ENCODE measurements around the gene RAD51B.

GRCh38 chr14:68229423-68230100, 410.0 kb downstream of the RAD51B start:
- TF ChIP-seq POLR2A (IDR thresholded peaks at IDR 0.05; ENCODE audit: low read depth, low read length) (no peak), POLR2AphosphoS5 (IDR thresholded peaks at IDR 0.05; ENCODE audit: low read depth, low read length) (no peak)

Data from GM12892 (cell line).